Non-pigmented ciliary epithelial cell (primary cell): ENCODE measurements around the gene VEZT.
A peak's percentile ranks its signal among the peaks of the same experiment; 100 is the strongest.
"Not testable (repeated sequence)": the region's sequence is repeated elsewhere in the genome, so short reads cannot be mapped to it uniquely, and the experiment has no call there.

ENCODE experiments used
- DNase-seq: peaks from one replicate; pipeline ENCODE4 v3.0.0-alpha.2; 2010; ENCODE audit warnings: low read depth

Gene VEZT, protein sequence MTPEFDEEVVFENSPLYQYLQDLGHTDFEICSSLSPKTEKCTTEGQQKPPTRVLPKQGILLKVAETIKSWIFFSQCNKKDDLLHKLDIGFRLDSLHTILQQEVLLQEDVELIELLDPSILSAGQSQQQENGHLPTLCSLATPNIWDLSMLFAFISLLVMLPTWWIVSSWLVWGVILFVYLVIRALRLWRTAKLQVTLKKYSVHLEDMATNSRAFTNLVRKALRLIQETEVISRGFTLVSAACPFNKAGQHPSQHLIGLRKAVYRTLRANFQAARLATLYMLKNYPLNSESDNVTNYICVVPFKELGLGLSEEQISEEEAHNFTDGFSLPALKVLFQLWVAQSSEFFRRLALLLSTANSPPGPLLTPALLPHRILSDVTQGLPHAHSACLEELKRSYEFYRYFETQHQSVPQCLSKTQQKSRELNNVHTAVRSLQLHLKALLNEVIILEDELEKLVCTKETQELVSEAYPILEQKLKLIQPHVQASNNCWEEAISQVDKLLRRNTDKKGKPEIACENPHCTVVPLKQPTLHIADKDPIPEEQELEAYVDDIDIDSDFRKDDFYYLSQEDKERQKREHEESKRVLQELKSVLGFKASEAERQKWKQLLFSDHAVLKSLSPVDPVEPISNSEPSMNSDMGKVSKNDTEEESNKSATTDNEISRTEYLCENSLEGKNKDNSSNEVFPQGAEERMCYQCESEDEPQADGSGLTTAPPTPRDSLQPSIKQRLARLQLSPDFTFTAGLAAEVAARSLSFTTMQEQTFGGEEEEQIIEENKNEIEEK

DNA sequence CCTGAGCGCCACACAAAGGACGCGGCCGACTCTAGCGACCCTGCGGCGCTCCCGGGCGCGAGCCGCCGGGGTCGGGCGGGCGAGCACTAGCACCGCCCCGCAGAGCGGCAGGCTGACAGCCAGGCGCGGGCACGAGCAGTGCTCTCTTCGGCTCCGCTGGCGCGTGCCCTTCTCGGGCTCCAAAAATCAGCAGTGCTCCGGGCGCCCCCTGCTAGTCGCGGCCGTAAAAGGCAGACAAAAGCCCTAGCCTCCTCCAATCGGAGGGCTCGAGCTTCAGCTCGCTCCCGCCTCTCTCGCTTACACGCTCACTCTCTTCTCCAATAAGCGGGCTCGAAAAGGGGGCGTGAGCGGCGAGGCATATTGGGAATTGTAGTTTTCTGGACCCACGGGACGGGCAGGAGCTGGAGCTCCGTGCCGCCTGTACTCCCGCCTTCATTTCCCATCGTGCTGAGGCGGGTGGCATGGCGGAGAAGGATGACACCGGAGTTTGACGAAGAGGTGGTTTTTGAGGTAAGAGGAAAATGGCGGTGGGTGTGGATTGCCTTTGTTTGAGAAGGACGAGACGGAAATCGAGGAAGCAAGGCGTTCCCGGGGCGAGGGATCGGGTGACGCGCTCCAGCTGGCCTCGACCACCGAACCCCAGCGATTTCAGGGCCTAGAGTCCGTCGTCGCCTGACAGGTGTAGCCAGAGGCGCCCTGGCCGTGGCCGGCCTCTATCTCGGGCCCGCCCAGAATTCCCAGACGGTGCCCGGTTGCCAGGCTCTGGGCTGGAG lies at the start of gene VEZT, which contains the start of gene FGD6:
Gene VEZT (plus strand): TSS at position 431 of the 773 bp plus-strand sequence. CDS start 44 bp downstream, at position 475.
Gene FGD6 (minus strand): TSS at position 91 of the 773 bp plus-strand sequence. CDS start 227 bp downstream, outside the sequence.
- DNase-seq = peak; percentile 95

GRCh38 chr12:95168746-95169145 lies 48.9 kb upstream of the VEZT start:
- no peak for DNase-seq

GRCh38 chr12:95169368-95169767 lies 48.2 kb upstream of the VEZT start:
- DNase-seq = peak; percentile 72

DNA sequence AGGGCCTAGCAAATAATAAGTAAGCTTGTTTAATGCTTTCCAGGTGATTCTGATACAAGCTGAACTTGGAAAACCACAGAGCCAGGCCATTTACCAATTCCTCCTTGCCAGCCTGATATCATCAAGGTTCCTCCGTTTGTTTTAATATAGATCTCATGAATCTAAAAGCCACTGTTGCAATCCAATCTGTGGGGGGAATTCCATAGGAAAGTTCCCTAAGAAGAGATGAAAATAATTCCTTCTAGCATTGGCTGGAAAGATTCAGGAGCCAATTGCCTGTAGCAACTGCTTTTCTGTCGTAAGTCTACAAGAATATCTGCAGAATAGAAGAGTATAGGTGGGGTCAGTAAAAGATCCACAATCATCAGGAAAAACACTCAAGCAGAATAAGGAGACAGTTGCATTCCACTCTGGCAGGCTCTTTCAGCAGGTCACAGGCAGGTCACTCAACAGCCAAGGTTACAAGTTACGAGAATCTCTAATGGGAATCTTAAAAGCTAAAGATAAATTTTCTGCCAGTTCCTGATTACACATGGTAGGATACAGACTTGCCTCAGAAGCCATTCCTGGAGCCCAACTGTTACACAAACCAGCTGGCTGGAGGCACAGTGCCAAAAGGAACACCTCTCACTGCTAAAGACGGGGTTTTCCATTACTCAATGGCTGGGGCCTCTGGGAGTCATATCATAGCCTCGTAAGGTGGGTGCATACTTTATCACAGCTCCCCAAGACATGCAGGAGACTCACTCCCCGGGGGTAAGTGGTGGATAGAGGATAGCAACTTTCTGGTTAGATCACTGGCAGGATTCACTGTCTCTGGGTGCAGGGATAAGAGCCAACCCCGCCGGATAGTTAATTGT lies 44.0 kb upstream of the VEZT start:
- peak; percentile 88 for DNase-seq

DNA sequence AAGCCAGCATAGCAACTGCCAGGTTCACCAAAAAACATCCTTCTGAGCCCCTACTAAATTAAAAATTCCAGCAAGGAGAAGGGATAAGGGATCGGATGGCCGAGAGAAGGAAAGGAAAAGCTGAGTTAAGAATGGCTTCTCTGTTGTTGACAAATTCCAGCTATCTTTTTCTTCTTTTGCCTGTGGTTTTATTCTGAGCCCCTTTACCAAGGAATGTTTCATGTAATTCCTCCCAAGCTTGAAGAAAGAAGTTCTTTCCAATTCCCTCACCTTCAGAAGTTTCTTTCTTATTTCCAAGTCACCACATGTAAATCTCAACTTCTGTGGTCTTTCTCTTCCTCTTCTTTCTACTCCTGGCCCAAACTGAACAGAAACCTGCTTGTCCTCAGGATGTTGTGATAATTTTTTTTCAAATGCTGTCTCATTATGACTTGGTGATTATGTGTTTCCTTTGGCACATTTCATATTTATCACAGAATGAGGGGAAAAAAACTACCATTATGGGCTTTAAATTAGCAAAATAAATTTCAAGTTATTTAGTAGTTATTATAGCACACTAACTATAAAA lies 40.3 kb upstream of the VEZT start:
- DNase-seq = no peak

DNA sequence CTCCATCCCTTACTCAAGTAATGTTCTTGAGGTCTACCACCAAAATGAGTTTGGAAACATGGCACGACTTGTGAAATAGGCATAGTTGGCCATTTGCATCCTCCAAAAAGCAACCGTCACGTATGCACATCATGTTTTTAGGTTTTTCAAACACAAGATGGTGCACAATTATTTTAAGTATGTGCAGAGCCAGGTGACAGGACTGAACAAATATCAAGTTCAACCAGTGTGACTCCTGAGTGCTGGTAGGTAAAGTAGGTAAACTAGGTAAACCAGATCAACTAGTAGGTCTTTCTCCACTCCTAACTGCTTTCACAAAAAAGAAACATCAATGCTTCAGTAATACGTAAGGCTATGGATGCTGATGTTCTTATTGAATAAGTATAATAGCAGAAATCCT lies 39.5 kb upstream of the VEZT start:
- DNase-seq = no peak

GRCh38 chr12:95179011-95179410 lies 38.6 kb upstream of the VEZT start:
- no peak for DNase-seq

DNA sequence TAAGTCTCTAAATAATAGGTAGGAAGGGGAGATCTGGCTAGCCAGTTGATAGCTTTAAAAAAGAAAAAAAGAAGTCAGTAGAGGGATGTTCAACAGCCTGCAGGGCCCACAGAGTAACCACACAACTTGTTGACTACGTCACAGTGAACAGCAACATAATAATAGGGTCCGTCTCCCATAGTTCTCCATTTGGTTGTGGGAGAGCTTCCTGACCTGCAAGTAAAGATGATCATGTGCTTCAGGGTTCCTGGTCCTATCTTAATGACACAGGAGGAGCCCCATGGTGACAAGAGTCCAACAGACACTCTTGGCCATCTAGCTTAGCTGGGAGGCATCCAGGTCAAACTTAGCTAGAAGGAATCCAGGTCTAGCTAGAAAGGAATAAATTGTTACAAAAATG lies 36.5 kb upstream of the VEZT start:
- no peak for DNase-seq

DNA sequence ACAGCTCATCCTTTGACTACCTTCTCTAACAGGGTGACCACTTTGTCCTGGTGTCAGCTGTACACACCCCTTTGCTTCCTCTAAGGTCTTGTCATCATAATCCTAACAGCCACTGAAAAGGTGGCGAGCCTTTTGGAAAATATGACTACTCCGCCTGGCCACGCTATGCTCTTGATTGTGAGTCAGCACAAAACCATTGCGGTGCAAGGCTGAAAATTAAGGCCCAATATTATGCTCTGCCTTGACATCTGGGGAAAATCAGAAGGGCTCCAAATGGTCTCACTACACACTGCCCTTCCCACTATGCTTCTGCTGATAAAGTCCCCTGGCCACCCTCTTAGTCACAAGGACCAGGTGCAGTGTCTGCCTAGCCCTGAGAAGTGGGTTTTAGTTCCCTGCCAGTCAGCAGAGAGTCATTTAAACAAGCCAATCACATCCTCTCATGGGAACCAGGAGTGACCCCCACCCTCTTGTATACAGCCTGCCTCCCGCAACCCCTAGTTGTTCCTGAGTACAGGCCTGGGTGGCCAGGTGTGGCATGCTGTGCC lies 34.7 kb upstream of the VEZT start:
- DNase-seq = peak; percentile 85

GRCh38 chr12:95184121-95184520 lies 33.5 kb upstream of the VEZT start:
- DNase-seq = no peak

DNA sequence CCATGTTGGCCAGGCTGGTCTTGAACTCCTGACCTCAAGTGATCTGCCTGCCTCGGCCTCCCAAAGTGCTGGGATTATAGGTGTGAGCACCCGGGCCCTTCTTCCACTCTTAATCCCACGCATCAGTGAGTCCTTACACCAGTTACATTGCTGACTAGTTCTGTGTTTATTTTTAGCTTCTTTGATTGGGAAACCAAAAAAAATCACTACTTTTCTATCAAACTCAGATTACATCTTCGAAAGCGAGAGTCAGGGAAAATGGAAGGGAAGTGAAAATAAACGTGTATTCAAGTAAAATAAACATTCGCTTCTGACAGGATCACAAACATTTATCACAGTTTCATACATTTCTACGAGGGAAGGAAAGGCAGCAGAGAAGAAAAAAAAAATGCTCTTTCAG lies 32.5 kb upstream of the VEZT start:
- no peak for DNase-seq

DNA sequence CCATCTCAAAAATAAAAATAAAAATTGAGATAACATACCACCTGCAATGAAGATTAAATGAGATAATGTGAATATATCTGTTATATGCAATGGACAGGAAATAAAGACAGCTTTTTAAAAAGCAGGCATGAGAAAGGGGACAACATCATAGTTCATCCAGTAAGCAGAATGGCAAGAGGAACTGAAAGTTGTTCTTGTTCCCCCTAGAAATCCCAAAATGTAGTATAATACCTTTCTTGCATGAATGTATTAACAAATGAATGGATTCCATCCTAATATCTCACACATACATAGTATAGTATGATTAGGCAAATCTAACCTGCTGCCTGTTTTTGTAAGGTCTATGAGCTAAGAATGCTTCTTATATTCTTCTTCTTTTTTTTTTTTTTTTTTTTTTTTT lies 31.8 kb upstream of the VEZT start:
- no peak for DNase-seq

- no peak for DNase-seq
Observed at GRCh38 chr12:95187865-95188415, 29.7 kb upstream of the VEZT start.

DNA sequence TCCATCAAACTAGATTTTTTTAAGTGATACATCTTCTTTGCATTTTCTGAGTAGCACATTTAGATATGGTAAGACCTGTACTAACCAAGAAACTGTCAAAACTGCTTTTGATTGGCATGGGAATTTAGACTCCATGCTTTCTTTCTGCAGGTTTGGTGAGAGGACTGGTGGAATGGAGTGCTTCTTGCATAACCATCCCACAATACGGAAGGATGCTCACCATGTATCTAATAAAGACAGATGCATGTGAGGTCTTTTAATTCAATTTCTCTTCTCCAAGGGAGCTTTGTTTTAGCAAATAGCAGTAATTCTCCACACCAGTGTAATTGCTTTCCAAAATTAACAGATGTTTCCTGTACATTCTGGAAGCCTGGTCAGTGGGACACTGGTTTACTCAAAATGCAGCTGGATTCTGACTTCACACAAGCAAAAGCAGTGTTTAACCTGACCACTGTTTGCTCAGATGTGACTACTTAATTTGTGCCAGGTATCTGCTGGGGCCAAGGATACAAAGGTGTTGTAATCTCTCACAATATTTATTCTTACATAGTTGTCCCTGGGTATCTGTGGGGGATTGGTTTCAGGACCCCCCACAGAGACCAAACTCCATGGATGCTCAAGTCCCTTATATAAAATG lies 26.4 kb upstream of the VEZT start:
- DNase-seq = no peak

- no peak for DNase-seq
Observed at GRCh38 chr12:95192271-95192670, 25.3 kb upstream of the VEZT start.

GRCh38 chr12:95193139-95193538 lies 24.5 kb upstream of the VEZT start:
- DNase-seq = no peak

GRCh38 chr12:95195122-95195521 lies 22.5 kb upstream of the VEZT start:
- DNase-seq = no peak

- not testable (repeated sequence) for DNase-seq
Observed at GRCh38 chr12:95196875-95197569, 20.6 kb upstream of the VEZT start.

- no peak for DNase-seq
Observed at GRCh38 chr12:95197636-95198035, 20.0 kb upstream of the VEZT start.
